Stimulated activated naive B cell treated with anti-CD40 and anti-IgM and Interleukin-4, amounts not matched to agents 10 μg/mL and 1 μg/mL and 100 μg/mL, for 72 hours (primary cell): ENCODE results near the gene C10orf95.
"Not testable (repeated sequence)": the region's sequence is repeated elsewhere in the genome, so short reads cannot be mapped to it uniquely, and the experiment has no call there.

Experiments used
- ATAC-seq, 2 donors: fragments of 150-1000 bp; cut with Tn5 transposase; replicated peaks; 2 replicates each; pipeline ENCODE4 v1.10.0; 2021; ENCODE audit warnings: moderate library complexity in 1 of 2
- DNase-seq: peaks from one replicate; pipeline ENCODE4 v3.0.0; 2021
- H3K27ac Mint-ChIP-seq: one replicate; pipeline ENCODE4 v1.8.0; 2022; ENCODE audit warnings: mild to moderate bottlenecking, mixed read lengths
- H3K27me3 Mint-ChIP-seq, 2 donors: one replicate each; pipeline ENCODE4 v1.8.0; 2022; ENCODE audit warnings: mixed read lengths in 2 of 2
- H3K36me3 Mint-ChIP-seq, 2 donors: one replicate each; pipeline ENCODE4 v1.8.0; 2022; ENCODE audit warnings: mixed read lengths in 2 of 2, mild to moderate bottlenecking in 1 of 2
- H3K4me1 Mint-ChIP-seq, 2 donors: one replicate each; pipeline ENCODE4 v1.8.0; 2022; ENCODE audit warnings: mixed read lengths in 2 of 2, mild to moderate bottlenecking in 1 of 2
- H3K4me3 Mint-ChIP-seq, 2 donors: one replicate each; pipeline ENCODE4 v1.8.0; 2022; ENCODE audit warnings: mild to moderate bottlenecking in 2 of 2, mixed read lengths in 2 of 2, moderate library complexity in 1 of 2
- H3K9me3 Mint-ChIP-seq, 2 donors: one replicate each; pipeline ENCODE4 v1.8.0; 2022; ENCODE audit warnings: mixed read lengths in 2 of 2, mild to moderate bottlenecking in 1 of 2

C10orf95 gene

GRCh38 chr10:102455893-102456471 is 4.6 kb upstream of the C10orf95 start:
- ATAC-seq (no peak), DNase-seq (no peak)
- peaks cover 13 to 27% of the 10 kb centered on the region in 2 donors for H3K4me1 Mint-ChIP-seq
- no peaks in the 10 kb centered on the region for H3K27me3 Mint-ChIP-seq
- no peak overlapping the region for H3K27ac Mint-ChIP-seq
- no peaks in the 10 kb centered on the region for H3K9me3 Mint-ChIP-seq
- no peak overlapping the region for H3K4me3 Mint-ChIP-seq
- H3K36me3 Mint-ChIP-seq, result peaks cover 7 to 25% of the 10 kb centered on the region in 2 donors

GRCh38 chr10:102454662-102455487 is 3.5 kb upstream of the C10orf95 start:
- H3K4me1 Mint-ChIP-seq, result peaks cover 10 to 23% of the 10 kb centered on the region in 2 donors
- not testable (repeated sequence) for DNase-seq, H3K4me3 Mint-ChIP-seq, H3K9me3 Mint-ChIP-seq, ATAC-seq, H3K27me3 Mint-ChIP-seq
- peaks cover 7 to 25% of the 10 kb centered on the region in 2 donors for H3K36me3 Mint-ChIP-seq
- H3K27ac Mint-ChIP-seq, result peak overlapping the region; percentile 56

GRCh38 chr10:102453502-102453901 is 2.2 kb upstream of the C10orf95 start:
- Mint-ChIP-seq H3K9me3 (no peaks in the 10 kb centered on the region), H3K4me1 (peaks cover 16 to 32% of the 10 kb centered on the region in 2 donors), H3K27me3 (no peaks in the 10 kb centered on the region), H3K27ac (peak overlapping the region; percentile 47), H3K4me3 (no peak overlapping the region), H3K36me3 (peaks cover 7 to 25% of the 10 kb centered on the region in 2 donors)
- DNase-seq (no peak), ATAC-seq (no peak)

GRCh38 chr10:102452672-102453340 is 1.5 kb upstream of the C10orf95 start:
- DNase-seq (peak; percentile 11), ATAC-seq (peak in 1 of 2 donors; percentile 3)
- Mint-ChIP-seq H3K27ac (peak overlapping the region; percentile 84), H3K4me3 (peak overlapping the region; percentile 26 to 57), H3K27me3 (no peaks in the 10 kb centered on the region), H3K9me3 (no peaks in the 10 kb centered on the region), H3K36me3 (peaks cover 7 to 25% of the 10 kb centered on the region in 2 donors), H3K4me1 (peaks cover 16 to 32% of the 10 kb centered on the region in 2 donors)

GRCh38 chr10:102450374-102451104 is 804 bp downstream of the C10orf95 start:
- no peaks in the 10 kb centered on the region for H3K9me3 Mint-ChIP-seq
- H3K4me3 Mint-ChIP-seq, result peak overlapping the region; percentile 93 to 96
- ATAC-seq (peak; percentile 85), DNase-seq (peak; percentile 89)
- H3K4me1 Mint-ChIP-seq, result peaks cover 20 to 32% of the 10 kb centered on the region in 2 donors
- peak overlapping the region; percentile 96 for H3K27ac Mint-ChIP-seq
- peaks cover 5 to 20% of the 10 kb centered on the region in 2 donors for H3K36me3 Mint-ChIP-seq
- H3K27me3 Mint-ChIP-seq, result no peaks in the 10 kb centered on the region

GRCh38 chr10:102450124-102450373 is 1.3 kb downstream of the C10orf95 start:
- H3K27me3 Mint-ChIP-seq, result no peaks in the 10 kb centered on the region
- H3K36me3 Mint-ChIP-seq, result peaks cover 5 to 17% of the 10 kb centered on the region in 2 donors
- H3K4me3 Mint-ChIP-seq, result peak overlapping the region; percentile 93 to 96
- no peak for DNase-seq
- peak overlapping the region; percentile 96 for H3K27ac Mint-ChIP-seq
- ATAC-seq, result no peak
- peaks cover 20 to 32% of the 10 kb centered on the region in 2 donors for H3K4me1 Mint-ChIP-seq
- no peaks in the 10 kb centered on the region for H3K9me3 Mint-ChIP-seq

- H3K4me3 Mint-ChIP-seq, result peak overlapping the region; percentile 93 to 96
- no peaks in the 10 kb centered on the region for H3K9me3 Mint-ChIP-seq
- peaks cover 20 to 32% of the 10 kb centered on the region in 2 donors for H3K4me1 Mint-ChIP-seq
- ATAC-seq (peak; percentile 74 to 75), DNase-seq (peak; percentile 79)
- peak overlapping the region; percentile 96 for H3K27ac Mint-ChIP-seq
- H3K36me3 Mint-ChIP-seq, result peaks cover 5 to 17% of the 10 kb centered on the region in 2 donors
- H3K27me3 Mint-ChIP-seq, result no peaks in the 10 kb centered on the region
Measured at GRCh38 chr10:102449321-102450123, 1.8 kb downstream of the C10orf95 start.

GRCh38 chr10:102444851-102445250 is 6.5 kb downstream of the C10orf95 start:
- Mint-ChIP-seq H3K4me3 (no peak overlapping the region), H3K27me3 (no peaks in the 10 kb centered on the region), H3K4me1 (peaks cover 10 to 15% of the 10 kb centered on the region in 2 donors), H3K36me3 (no peaks in the 10 kb centered on the region), H3K27ac (no peak overlapping the region), H3K9me3 (no peaks in the 10 kb centered on the region)
- no peak for ATAC-seq
- no peak for DNase-seq

- no peak overlapping the region for H3K27ac Mint-ChIP-seq
- ATAC-seq (no peak), DNase-seq (no peak)
- H3K4me1 Mint-ChIP-seq, result peaks cover 21 to 40% of the 10 kb centered on the region in 2 donors
- no peaks in the 10 kb centered on the region for H3K9me3 Mint-ChIP-seq
- peaks cover 0 to 3% of the 10 kb centered on the region in 2 donors for H3K36me3 Mint-ChIP-seq
- no peak overlapping the region for H3K4me3 Mint-ChIP-seq
- H3K27me3 Mint-ChIP-seq, result no peaks in the 10 kb centered on the region
Measured at GRCh38 chr10:102438374-102438773, 13.0 kb downstream of the C10orf95 start.

GRCh38 chr10:102437515-102437914 is 13.8 kb downstream of the C10orf95 start:
- Mint-ChIP-seq H3K27me3 (no peaks in the 10 kb centered on the region), H3K27ac (no peak overlapping the region), H3K9me3 (no peaks in the 10 kb centered on the region), H3K36me3 (peaks cover 0 to 3% of the 10 kb centered on the region in 2 donors), H3K4me3 (peak overlapping the region; percentile 6 to 25), H3K4me1 (peaks cover 24 to 45% of the 10 kb centered on the region in 2 donors)
- DNase-seq, result no peak
- no peak for ATAC-seq

- Mint-ChIP-seq H3K4me1 (peaks cover 30 to 52% of the 10 kb centered on the region in 2 donors), H3K27me3 (no peaks in the 10 kb centered on the region)
- no peak for ATAC-seq
Measured at GRCh38 chr10:102436312-102436711, 15.0 kb downstream of the C10orf95 start.

GRCh38 chr10:102435529-102436233 is 15.7 kb downstream of the C10orf95 start:
- H3K4me1 Mint-ChIP-seq, result peaks cover 30 to 49% of the 10 kb centered on the region in 2 donors

More at GRCh38 chr10:102436312-102436711, 15.0 kb downstream of the C10orf95 start:
- peak overlapping the region; percentile 74 to 82 for H3K4me3 Mint-ChIP-seq
- peaks cover 4 to 7% of the 10 kb centered on the region in 2 donors for H3K36me3 Mint-ChIP-seq
- no peaks in the 10 kb centered on the region for H3K9me3 Mint-ChIP-seq
- H3K27ac Mint-ChIP-seq, result peak overlapping the region; percentile 10
- no peak for DNase-seq

GRCh38 chr10:102435133-102435497 is 16.2 kb downstream of the C10orf95 start:
- Mint-ChIP-seq H3K36me3 (peaks cover 7% of the 10 kb centered on the region in 2 donors), H3K4me1 (peaks cover 30 to 47% of the 10 kb centered on the region in 2 donors)
- no peak for DNase-seq

More at GRCh38 chr10:102435529-102436233, 15.7 kb downstream of the C10orf95 start:
- H3K27ac Mint-ChIP-seq, result peak overlapping the region; percentile 10
- H3K36me3 Mint-ChIP-seq, result peaks cover 4 to 7% of the 10 kb centered on the region in 2 donors
- H3K27me3 Mint-ChIP-seq, result no peaks in the 10 kb centered on the region
- H3K9me3 Mint-ChIP-seq, result no peaks in the 10 kb centered on the region
- ATAC-seq (peak; percentile 3 to 7), DNase-seq (no peak)
- peak overlapping the region; percentile 74 to 82 for H3K4me3 Mint-ChIP-seq

More at GRCh38 chr10:102435133-102435497, 16.2 kb downstream of the C10orf95 start:
- H3K27me3 Mint-ChIP-seq, result no peaks in the 10 kb centered on the region
- no peaks in the 10 kb centered on the region for H3K9me3 Mint-ChIP-seq
- H3K4me3 Mint-ChIP-seq, result peak overlapping the region; percentile 74 to 82
- no peak for ATAC-seq
- H3K27ac Mint-ChIP-seq, result peak overlapping the region; percentile 10
